ENCODE results near the gene RUNX1. TPM values are rescaled to one million over a fixed set of nuclear protein-coding genes. Genes with fewer than 3 reads are reported as not detected.

Gene RUNX1
- total and polyA plus RNA-seq, 2 of the 13 experiments (the other 11 are each of a cell fraction or from before 2014, with no cell fraction given): 5.4 to 6.4 TPM

- TF ChIP-seq PAXIP1 (CRISPR knock-in tag; conservative IDR thresholded peaks at IDR 0.05) (peak; percentile 12; the same call in 1 of the 2 replicates), ZNF788 (CRISPR knock-in tag; IDR thresholded peaks at IDR 0.05; ENCODE audit: borderline replicate concordance) (no peak), SAP130 (CRISPR knock-in tag; IDR thresholded peaks at IDR 0.05; ENCODE audit: low read depth) (peak; percentile 64; the same call in 1 of the 2 replicates), IRF9 (CRISPR knock-in tag; IDR thresholded peaks at IDR 0.05; ENCODE audit: borderline replicate concordance) (no peak), MXD3 (CRISPR knock-in tag; IDR thresholded peaks at IDR 0.05) (no peak), ZBTB38 (CRISPR knock-in tag; IDR thresholded peaks at IDR 0.05) (peak; percentile 28; the same call in 1 of the 2 replicates), ZNF878 (CRISPR knock-in tag; IDR thresholded peaks at IDR 0.05) (no peak), SOX6 (IDR thresholded peaks at IDR 0.05) (no peak), SOX6 (CRISPR knock-in tag; IDR thresholded peaks at IDR 0.05) (peak; percentile 57; the same call in 1 of the 2 replicates), JUND (CRISPR knock-in tag; IDR thresholded peaks at IDR 0.05) (peak; percentile 46; the same call in 1 of the 2 replicates), ZNF496 (CRISPR knock-in tag; IDR thresholded peaks at IDR 0.05; ENCODE audit: insufficient replicate concordance) (no peak), SMAD3 (CRISPR knock-in tag; IDR thresholded peaks at IDR 0.05) (no peak), HNRNPLL (IDR thresholded peaks at IDR 0.05; ENCODE audit: low read depth, low read length, poor library complexity, severe bottlenecking) (peak; percentile 79), UBTF (CRISPR knock-in tag; IDR thresholded peaks at IDR 0.05) (peak; percentile 85), CERS6 (CRISPR knock-in tag; IDR thresholded peaks at IDR 0.05) (no peak), ZBTB46 (CRISPR knock-in tag; IDR thresholded peaks at IDR 0.05; ENCODE audit: borderline replicate concordance) (no peak), ZBTB1 (CRISPR knock-in tag; IDR thresholded peaks at IDR 0.05; ENCODE audit: borderline replicate concordance) (0 out of 2 replicates have a peak, but pooled peaks have one; percentile 63), ZNF264 (CRISPR knock-in tag; IDR thresholded peaks at IDR 0.05) (0 out of 2 replicates have a peak, but pooled peaks have one; percentile 1)
Measured at GRCh38 chr21:34887725-34888568, 161.2 kb downstream of the RUNX1 start (continued).

Measured in HepG2 (cell line).